ENCODE results near the gene TNXB. TPM values are rescaled to one million over a fixed set of nuclear protein-coding genes. Genes with fewer than 3 reads are reported as not detected.

Gene TNXB
- total RNA-seq, 1 donor from 2014 or later = 2.4 TPM

- H3K27me3 ChIP-seq (ENCODE audit: control insufficient read depth, insufficient read depth, low read length) = no peaks in the 10 kb centered on the region
- DNase-seq (ENCODE audit: low read depth) (no peak), FAIRE-seq (no peak)
- no peak overlapping the region for H3K4me3 ChIP-seq (ENCODE audit: low read depth, low read length)
- TF ChIP-seq CTCF (IDR thresholded peaks at IDR 0.05; ENCODE audit: insufficient read depth, low read length, severe bottlenecking) = no peak
- no peaks in the 10 kb centered on the region for H3K36me3 ChIP-seq (ENCODE audit: control insufficient read depth, insufficient read depth, low read length)
Measured at GRCh38 chr6:32073613-32074012, 35.5 kb downstream of the TNXB start.

GRCh38 chr6:32073101-32073500, 36.0 kb downstream of the TNXB start:
- no peak overlapping the region for H3K4me3 ChIP-seq (ENCODE audit: low read depth, low read length)
- no peak for DNase-seq (ENCODE audit: low read depth)
- H3K36me3 ChIP-seq (ENCODE audit: control insufficient read depth, insufficient read depth, low read length) = no peaks in the 10 kb centered on the region
- no peak for TF ChIP-seq CTCF (IDR thresholded peaks at IDR 0.05; ENCODE audit: insufficient read depth, low read length, severe bottlenecking)
- no peak for FAIRE-seq
- no peaks in the 10 kb centered on the region for H3K27me3 ChIP-seq (ENCODE audit: control insufficient read depth, insufficient read depth, low read length)

GRCh38 chr6:32070814-32071543, 38.2 kb downstream of the TNXB start:
- FAIRE-seq (no peak), DNase-seq (ENCODE audit: low read depth) (no peak)
- H3K4me3 ChIP-seq (ENCODE audit: low read depth, low read length) = no peak overlapping the region

GRCh38 chr6:32069878-32070515, 39.1 kb downstream of the TNXB start:
- no peak for TF ChIP-seq CTCF (IDR thresholded peaks at IDR 0.05; ENCODE audit: insufficient read depth, low read length, severe bottlenecking)
- no peak overlapping the region for H3K4me3 ChIP-seq (ENCODE audit: low read depth, low read length)
- no peaks in the 10 kb centered on the region for H3K36me3 ChIP-seq (ENCODE audit: control insufficient read depth, insufficient read depth, low read length)
- FAIRE-seq = no peak
- H3K27me3 ChIP-seq (ENCODE audit: control insufficient read depth, insufficient read depth, low read length) = no peaks in the 10 kb centered on the region
- DNase-seq (ENCODE audit: low read depth) = no peak

More at GRCh38 chr6:32070814-32071543, 38.2 kb downstream of the TNXB start:
- H3K27me3 ChIP-seq (ENCODE audit: control insufficient read depth, insufficient read depth, low read length) = no peaks in the 10 kb centered on the region
- no peak for TF ChIP-seq CTCF (IDR thresholded peaks at IDR 0.05; ENCODE audit: insufficient read depth, low read length, severe bottlenecking)
- no peaks in the 10 kb centered on the region for H3K36me3 ChIP-seq (ENCODE audit: control insufficient read depth, insufficient read depth, low read length)

- TF ChIP-seq CTCF (IDR thresholded peaks at IDR 0.05; ENCODE audit: insufficient read depth, low read length, severe bottlenecking) = no peak
- no peak overlapping the region for H3K4me3 ChIP-seq (ENCODE audit: low read depth, low read length)
- no peak for FAIRE-seq
- no peaks in the 10 kb centered on the region for H3K27me3 ChIP-seq (ENCODE audit: control insufficient read depth, insufficient read depth, low read length)
- no peaks in the 10 kb centered on the region for H3K36me3 ChIP-seq (ENCODE audit: control insufficient read depth, insufficient read depth, low read length)
- DNase-seq (ENCODE audit: low read depth) = no peak
Measured at GRCh38 chr6:32069460-32069859, 39.7 kb downstream of the TNXB start.
